NCI-H2227 (cell line): Measurements from ENCODE around the gene TMEM109.

Experiments
- DNase-seq: peaks from one replicate; lab custom pipeline; 2025; ENCODE audit not compliant: unreplicated experiment; lab: John Stamatoyannopoulos, UW

Gene TMEM109

GRCh38 chr11:60939855-60940254, 25.9 kb downstream of the TMEM109 start:
- no peak for DNase-seq

DNA sequence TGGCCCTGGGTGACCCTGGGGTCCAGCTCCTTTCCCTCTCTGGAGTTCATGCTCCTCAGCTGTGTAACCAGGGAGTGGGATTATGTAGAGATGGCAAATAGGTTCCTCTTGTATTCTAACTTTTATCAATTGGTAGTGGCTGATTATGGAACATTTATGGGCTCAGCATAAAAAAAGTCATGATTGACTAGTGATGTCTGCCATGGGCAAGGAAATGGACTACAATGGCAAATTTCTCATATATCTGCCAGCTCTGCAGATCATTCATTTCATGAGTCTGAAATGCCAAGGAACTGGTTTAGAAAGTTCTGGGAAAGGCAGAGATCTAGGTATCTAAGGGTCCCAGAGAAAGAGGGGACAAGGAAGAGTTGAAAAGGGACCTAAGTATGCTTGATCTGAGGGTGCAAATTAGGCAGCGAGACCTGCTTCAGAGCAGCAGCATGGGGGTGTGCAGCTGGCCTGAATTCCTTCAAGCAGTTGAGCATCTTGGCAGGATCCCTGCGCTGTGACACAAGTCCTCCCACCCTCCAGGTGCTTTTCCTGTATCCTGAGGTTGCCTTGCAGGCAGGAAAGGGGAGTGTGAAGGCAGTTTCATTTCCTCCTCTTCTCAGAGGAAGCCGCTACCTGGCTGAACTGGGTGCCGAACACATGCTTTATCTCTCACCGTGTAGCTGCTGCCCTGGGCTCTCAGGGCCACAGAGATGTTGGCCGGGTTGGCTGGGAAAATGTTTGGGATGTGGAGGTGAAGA, 27.6 kb downstream of the TMEM109 start:
- DNase-seq, result no peak

DNA sequence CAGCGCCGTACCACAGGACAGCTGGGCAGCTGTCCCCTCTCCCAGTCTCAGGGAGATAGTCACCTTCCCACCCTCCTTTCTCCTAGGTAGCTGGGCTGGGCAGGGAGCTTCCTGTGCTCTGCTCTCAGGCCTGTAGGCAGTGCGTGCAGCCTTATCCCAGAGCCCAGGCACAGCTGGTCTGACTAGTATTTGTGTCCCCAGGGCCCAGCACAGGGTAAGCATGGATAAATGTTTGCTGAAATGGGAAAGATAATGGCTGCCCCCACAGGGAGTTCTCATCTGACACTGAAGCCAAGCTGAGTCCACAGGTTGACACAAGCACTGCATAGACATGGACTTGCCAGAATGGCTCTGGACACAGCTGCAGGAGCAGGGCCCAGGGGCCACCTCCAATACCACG, 28.3 kb downstream of the TMEM109 start:
- DNase-seq, result no peak

- DNase-seq, result no peak
These were observed 29.1 kb downstream of the TMEM109 start for GRCh38 chr11:60942970-60943565.

DNA sequence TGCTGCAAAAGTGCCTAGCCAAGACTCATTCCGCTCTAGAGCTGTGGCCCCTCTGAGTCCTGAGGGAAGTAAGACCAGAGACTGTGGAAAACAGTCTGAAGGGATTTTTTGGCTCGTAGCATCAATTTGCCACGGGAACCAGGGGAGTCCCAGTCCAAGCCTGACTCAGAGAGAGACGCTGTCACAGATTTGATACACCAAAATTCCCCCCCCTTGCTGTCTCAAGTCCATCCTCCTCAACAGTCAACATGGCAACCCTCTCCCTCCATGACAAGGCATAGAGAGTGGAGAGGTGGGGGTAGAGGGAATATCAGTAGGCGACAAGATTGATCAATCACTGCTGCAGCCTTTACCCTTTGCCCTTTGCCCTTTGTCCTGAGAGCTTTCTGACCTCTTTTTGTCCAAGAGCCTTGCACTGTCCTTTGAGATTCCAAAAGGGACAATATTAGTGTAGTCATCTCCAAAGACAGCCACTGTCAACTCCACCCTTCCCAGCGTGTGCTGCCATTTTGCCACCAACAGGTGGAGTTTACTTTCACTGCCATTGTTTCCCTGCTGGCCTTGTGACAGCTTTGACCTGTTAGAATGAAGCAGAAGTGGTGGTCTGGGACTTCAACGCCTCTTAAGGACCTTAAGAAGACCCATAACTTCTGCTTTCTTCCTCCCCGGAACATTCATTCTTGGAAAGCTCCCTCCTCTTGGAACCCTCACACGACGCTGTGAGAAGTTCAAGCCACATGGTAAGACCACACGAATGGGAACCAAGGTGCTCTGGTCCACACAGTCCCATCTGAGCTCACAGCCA, 30.7 kb downstream of the TMEM109 start:
- no peak for DNase-seq

GRCh38 chr11:60945295-60945667, 31.3 kb downstream of the TMEM109 start:
- DNase-seq, result no peak

GRCh38 chr11:60946601-60947264, 32.8 kb downstream of the TMEM109 start:
- DNase-seq, result no peak

- DNase-seq, result no peak
These were observed 33.7 kb downstream of the TMEM109 start for GRCh38 chr11:60947700-60948099.

DNA sequence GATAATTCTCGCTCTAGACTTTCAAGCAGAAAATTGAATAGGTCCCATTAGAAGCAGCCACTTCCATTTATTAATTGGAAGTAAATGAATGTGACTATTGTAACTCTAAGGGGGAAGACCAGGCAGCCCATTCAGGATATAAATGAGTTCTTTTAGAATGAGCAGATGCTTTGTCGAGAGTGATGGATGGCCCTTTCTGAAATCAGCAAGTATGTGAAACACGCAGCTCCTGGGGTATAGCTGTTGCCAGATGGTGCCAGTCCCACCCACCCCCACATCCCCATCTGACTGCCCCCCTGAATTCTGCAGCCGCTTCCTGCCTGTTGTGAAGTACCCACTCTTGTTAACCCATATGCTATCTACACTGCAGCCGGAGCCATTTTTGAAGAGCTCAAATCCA, 34.3 kb downstream of the TMEM109 start:
- DNase-seq, result no peak

DNA sequence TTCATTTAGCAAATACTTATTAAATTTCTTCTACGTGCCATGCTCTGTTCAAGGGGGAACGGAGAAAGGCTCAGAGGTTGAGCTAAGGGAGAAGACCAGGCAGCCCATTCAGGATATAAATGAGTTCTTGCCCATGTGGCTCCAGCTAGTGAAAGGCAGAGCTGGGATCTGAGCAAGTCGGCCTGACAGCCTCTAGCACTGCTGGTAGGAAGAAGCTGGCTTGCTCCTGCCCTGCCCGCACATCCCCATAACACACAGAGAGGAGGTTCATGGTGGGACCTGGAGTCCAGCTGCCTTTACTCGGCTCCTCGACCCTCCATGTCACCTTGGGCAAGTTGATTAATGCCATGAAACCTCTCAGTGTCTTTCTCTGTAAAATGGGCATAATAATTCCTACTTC, 36.1 kb downstream of the TMEM109 start:
- DNase-seq, result no peak

DNA sequence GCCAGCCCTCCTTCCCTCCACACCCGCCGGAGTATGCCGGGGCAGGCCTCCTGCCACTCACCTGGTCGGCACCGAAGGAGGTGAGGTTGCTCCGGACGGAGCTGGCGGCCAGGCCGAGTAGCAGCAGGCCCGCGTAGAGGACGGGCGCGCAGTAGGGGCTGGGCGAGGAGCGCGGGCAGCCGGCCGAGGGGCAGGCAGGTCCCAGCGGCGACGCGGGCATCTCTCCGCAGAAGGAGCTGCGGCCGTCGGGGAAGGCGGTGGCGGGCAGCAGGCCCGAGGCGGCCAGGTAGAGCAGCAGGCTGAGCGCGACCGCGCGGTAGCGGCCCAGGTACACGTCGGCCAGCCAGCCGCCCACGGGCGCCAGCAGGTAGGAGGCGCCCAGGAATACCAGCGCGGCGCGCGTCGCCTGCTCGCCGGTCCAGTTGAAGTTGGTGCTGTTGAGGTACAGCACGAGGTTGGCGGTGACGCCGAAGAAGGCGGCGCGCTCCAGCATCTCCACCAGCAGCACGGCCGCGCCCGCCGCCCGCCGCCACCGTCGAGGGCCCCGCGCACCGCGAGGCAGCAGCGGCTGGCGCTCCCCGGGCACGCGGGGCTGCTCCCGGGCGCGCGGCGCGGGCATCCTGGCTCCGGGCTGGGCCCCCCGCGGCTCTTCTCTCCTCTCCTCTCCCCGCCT, 37.1 kb downstream of the TMEM109 start:
- DNase-seq, result no peak

DNA sequence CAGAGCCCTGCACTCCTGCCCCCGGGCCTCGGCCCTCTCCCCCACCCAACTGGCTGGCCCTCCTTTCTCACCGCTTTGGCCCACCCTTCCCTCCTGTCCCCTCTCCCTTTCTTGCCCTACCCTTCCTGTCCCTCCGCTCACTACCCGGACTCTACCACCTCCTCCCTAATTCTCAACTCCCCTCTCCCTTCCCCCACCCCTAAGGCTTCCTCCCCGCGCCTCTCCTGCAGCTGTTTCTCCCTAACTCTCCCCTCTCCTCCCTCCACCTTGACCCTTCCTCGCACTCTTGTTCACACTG, 37.6 kb downstream of the TMEM109 start:
- no peak for DNase-seq

DNA sequence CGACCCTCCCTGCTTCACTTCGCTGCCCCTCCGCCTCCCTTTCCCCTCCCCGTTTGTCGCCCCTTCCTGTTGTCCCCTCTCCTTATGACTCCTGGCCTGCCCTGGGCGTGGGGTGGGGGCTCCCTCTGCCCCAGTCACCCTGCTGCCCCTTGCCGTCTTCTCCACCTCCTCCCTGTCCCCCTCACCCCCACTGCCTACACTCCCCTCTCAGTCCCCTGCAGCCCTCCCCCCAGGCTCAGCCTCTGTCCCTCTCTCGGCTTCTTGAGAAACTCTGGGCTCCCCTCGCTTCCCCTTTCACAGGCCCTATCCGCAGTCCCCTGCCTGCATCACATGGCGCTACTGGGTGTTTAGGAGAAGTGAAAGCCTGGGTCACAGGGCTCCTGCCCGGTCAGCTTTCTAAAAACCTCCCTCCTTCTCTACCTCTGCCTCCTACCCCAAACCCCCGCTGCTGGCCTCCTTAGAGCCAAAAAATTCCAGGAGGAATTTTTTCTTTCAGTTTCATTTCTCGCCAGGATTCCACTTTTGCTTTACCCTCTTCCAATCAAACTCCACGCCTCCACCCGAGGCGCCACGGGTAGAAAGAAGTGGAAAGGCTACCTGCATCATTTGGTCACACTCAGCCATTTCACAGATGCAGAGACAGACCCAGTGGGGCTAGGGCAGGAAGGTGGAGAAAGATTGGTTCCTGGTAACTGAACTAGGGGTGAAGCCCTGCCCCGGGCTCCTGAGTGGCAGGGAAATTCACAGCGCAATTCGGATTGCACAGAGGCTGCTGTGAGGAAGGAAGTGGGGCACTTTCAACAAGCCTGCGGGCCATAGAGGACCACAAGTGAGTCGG, 38.2 kb downstream of the TMEM109 start, which contains the start of gene SLC15A3:
SLC15A3 (minus strand) TSS at position 273 of the 838 bp plus-strand sequence. CDS start 625 bp downstream, outside the sequence.
- DNase-seq, result no peak

- DNase-seq, result no peak
These were observed 38.8 kb downstream of the TMEM109 start for GRCh38 chr11:60952742-60953170.

DNA sequence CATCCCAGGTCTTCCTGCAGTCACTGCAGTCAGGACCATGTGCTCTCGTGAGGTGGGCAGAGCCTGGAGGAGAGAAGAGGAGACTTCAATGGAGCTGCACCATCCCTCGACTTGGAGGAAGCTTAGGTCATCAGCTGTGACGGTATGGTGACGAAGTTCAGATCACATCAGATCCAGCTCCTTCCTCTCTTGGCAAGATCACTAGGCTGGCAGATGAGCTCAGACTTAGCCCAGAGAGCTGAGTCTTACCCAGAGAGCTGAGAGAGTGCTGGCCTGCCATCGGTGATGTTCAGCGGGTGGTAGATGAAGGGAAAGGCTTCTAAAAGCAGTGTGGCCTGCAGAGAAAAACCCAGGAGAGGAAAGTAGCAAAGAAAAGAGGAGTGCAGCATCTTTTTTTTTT, 39.8 kb downstream of the TMEM109 start:
- no peak for DNase-seq

- DNase-seq, result no peak
These were observed 40.5 kb downstream of the TMEM109 start for GRCh38 chr11:60954421-60954820.

DNA sequence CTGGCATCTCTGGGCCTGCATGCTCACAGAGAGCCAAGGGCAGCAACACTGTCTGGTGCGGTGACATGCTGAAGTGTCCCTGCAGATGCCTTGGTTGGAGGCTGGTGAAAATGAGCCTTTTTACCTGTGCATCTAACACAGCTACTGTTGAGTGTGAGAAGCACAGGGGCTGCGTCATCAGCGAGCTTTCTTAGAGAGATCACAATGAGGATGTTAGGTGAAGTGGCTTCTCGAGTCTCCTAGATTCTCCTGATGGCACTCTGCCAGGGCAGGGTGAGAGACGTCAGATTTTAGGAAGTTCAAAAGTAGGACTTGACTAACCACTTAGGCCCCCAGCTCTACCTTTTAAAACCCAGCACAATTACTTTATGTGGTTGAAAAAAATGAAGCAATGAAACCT, 41.6 kb downstream of the TMEM109 start:
- no peak for DNase-seq

GRCh38 chr11:60957188-60957587, 43.2 kb downstream of the TMEM109 start:
- DNase-seq, result no peak

DNA sequence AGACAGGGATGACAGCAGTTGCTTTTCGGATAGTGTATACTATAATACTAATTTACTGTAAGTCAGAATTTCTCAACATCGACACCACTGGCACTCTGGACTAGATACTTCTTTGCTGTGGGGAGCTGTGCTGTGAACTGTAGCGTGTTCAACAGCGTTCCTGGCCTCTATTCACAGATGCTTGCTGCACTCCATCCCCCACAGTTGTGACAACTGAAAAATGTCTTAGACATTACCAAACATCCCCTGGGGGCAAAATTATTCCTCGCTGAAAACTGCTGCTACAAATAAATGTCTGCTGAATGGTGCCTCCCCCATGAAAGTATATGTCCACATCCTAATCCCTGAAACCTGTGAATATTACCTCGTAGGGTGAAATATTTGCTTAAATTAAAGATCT, 45.5 kb downstream of the TMEM109 start:
- DNase-seq, result no peak

- DNase-seq, result no peak
These were observed 46.4 kb downstream of the TMEM109 start for GRCh38 chr11:60960405-60960804.
